Muscle of back (tissue), 11 donors: ENCODE measurements around the gene LYSMD2. TPM values are rescaled to one million over a fixed set of nuclear protein-coding genes. Genes with fewer than 3 reads are reported as not detected.

ENCODE experiments used
- DNase-seq, 3 donors: peaks; one replicate each; pipeline versions ENCODE4 v3.0.0 to v3.0.0-alpha.2; 2013
- polyA plus RNA-seq, 10 donors: library from polyadenylated mRNA; unstranded; fragments of 120-200 nt; gene quantifications; one replicate each; pipeline ENCODE4 v1.2.1, GENCODE V29; 2013; ENCODE audit not compliant: insufficient read length in 10 of 10

Gene LYSMD2
- polyA plus RNA-seq, 10 donors, result 5.9 to 12.3 (median 8.5) TPM

DNA sequence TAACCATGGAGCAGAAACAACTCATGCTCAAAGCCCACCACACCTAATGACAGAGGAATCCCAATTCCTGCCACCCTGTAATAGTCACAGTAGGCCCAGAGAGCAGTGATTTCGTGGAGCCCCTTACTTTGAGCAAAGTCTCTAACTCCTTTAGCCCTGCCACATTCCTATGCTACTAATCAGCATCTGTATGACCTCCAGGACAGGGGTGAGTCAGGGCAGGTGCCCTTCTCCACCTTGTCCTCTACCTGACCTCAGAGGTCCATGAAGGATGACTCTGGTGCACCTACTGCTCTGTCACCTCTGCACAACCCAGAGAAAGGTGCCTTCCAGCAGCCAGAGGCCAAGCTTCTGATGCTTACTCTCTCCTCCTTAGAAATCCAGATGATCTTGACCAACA, 62.2 kb downstream of the LYSMD2 start:
- DNase-seq, result no peak

Other genes starting within 250 kb of the LYSMD2 start
- gene DMXL2, start 114.9 kb downstream of the LYSMD2 start, polyA plus RNA-seq, result 10 to 100 TPM; 12.3 to 40.0 (median 20.1) TPM
- under 1 TPM; 0.13 to 0.74 (median 0.26) TPM for gene SCG3, start 56.2 kb downstream of the LYSMD2 start, polyA plus RNA-seq
- 10 to 100 TPM in 1 of 10 donors, 1 to 10 TPM in 9; 5.8 to 11.0 (median 7.8) TPM for gene TMOD2, start 13.9 kb upstream of the LYSMD2 start, polyA plus RNA-seq
- 10 to 100 TPM; 14.2 to 30.0 (median 19.2) TPM for gene TMOD3, start 92.0 kb upstream of the LYSMD2 start, polyA plus RNA-seq
- gene LEO1, start 234.1 kb upstream of the LYSMD2 start, polyA plus RNA-seq, result 10 to 100 TPM; 20.1 to 29.2 (median 21.3) TPM